Activated CD4-positive, alpha-beta T cell treated with anti-CD3 and anti-CD28 coated beads, Interleukin-2, amount 10 ng/mL, durations not matched to agents 7 days and 5 days (primary cell): Measurements from ENCODE around the gene DGKI. TPM values are rescaled to one million over a fixed set of nuclear protein-coding genes. Genes with fewer than 3 reads are reported as not detected.

Experiments
- CTCF ChIA-PET: fragments of 350-600 bp; sonication (Branson Sonifier 250); formaldehyde crosslinking; loops from one replicate; lab custom pipeline; 2021; ENCODE audit warnings: antibody characterized with exemption; lab: Charles Lee
- POLR2A ChIA-PET: fragments of 350-600 bp; sonication (Branson Sonifier 250); formaldehyde crosslinking; loops from one replicate; lab custom pipeline; 2021; ENCODE audit warnings: antibody characterized with exemption; lab: Charles Lee
- DNase-seq: peaks from one replicate; pipeline ENCODE4 v3.0.0-alpha.2; 2020
- H3K27ac Mint-ChIP-seq: one replicate; pipeline ENCODE4 v1.8.0; 2021; ENCODE audit warnings: mild to moderate bottlenecking, moderate library complexity, mixed read lengths
- H3K27me3 Mint-ChIP-seq: one replicate; pipeline ENCODE4 v1.8.0; 2021; ENCODE audit warnings: mixed read lengths
- H3K36me3 Mint-ChIP-seq: one replicate; pipeline ENCODE4 v1.8.0; 2021; ENCODE audit warnings: low read depth, mixed read lengths
- H3K4me1 Mint-ChIP-seq: one replicate; pipeline ENCODE4 v1.8.0; 2021; ENCODE audit warnings: mixed read lengths
- H3K4me3 Mint-ChIP-seq: one replicate; pipeline ENCODE4 v1.8.0; 2021; ENCODE audit warnings: mild to moderate bottlenecking, moderate library complexity, mixed read lengths
- H3K9me3 Mint-ChIP-seq: one replicate; pipeline ENCODE4 v1.8.0; 2021; ENCODE audit warnings: mixed read lengths
- total RNA-seq, 2 experiments: library from RNA; stranded (reverse); gene quantifications; one replicate each; pipeline ENCODE4 v1.2.3, GENCODE V29; 2021

The DGKI gene
- total RNA-seq, 2 experiments from 2014 or later = 0.06 to 0.25 TPM

- H3K4me3 Mint-ChIP-seq = no peak overlapping the region
- no peaks in the 10 kb centered on the region for H3K4me1 Mint-ChIP-seq
- no peak overlapping the region for H3K27ac Mint-ChIP-seq
- H3K36me3 Mint-ChIP-seq = no peaks in the 10 kb centered on the region
- CTCF ChIA-PET = no interaction called here
- no peak for DNase-seq
- POLR2A ChIA-PET = no interaction called here
- no peaks in the 10 kb centered on the region for H3K27me3 Mint-ChIP-seq
- H3K9me3 Mint-ChIP-seq = no peaks in the 10 kb centered on the region
These were observed 456.7 kb downstream of the DGKI start for GRCh38 chr7:137390076-137390475.

- no peaks in the 10 kb centered on the region for H3K27me3 Mint-ChIP-seq
- ChIA-PET POLR2A (no interaction called here), CTCF (no interaction called here)
- no peaks in the 10 kb centered on the region for H3K36me3 Mint-ChIP-seq
- H3K4me3 Mint-ChIP-seq = no peak overlapping the region
- H3K9me3 Mint-ChIP-seq = no peaks in the 10 kb centered on the region
- H3K27ac Mint-ChIP-seq = no peak overlapping the region
- H3K4me1 Mint-ChIP-seq = no peaks in the 10 kb centered on the region
- no peak for DNase-seq
These were observed 457.9 kb downstream of the DGKI start for GRCh38 chr7:137388916-137389315.

GRCh38 chr7:137386966-137387365, 459.8 kb downstream of the DGKI start:
- no peak overlapping the region for H3K4me3 Mint-ChIP-seq
- ChIA-PET POLR2A (no interaction called here), CTCF (no interaction called here)
- H3K36me3 Mint-ChIP-seq = no peaks in the 10 kb centered on the region
- no peak overlapping the region for H3K27ac Mint-ChIP-seq
- no peak for DNase-seq
- no peaks in the 10 kb centered on the region for H3K4me1 Mint-ChIP-seq
- H3K27me3 Mint-ChIP-seq = no peaks in the 10 kb centered on the region
- no peaks in the 10 kb centered on the region for H3K9me3 Mint-ChIP-seq

GRCh38 chr7:137381045-137381444, 465.7 kb downstream of the DGKI start:
- no peaks in the 10 kb centered on the region for H3K9me3 Mint-ChIP-seq

GRCh38 chr7:137373507-137373906, 473.3 kb downstream of the DGKI start:
- no peaks in the 10 kb centered on the region for H3K4me1 Mint-ChIP-seq
- H3K36me3 Mint-ChIP-seq = no peaks in the 10 kb centered on the region
- H3K27me3 Mint-ChIP-seq = no peaks in the 10 kb centered on the region
- CTCF ChIA-PET = no interaction called here
- POLR2A ChIA-PET = no interaction called here
- H3K27ac Mint-ChIP-seq = no peak overlapping the region
- no peaks in the 10 kb centered on the region for H3K9me3 Mint-ChIP-seq
- no peak overlapping the region for H3K4me3 Mint-ChIP-seq
- no peak for DNase-seq

More at GRCh38 chr7:137381045-137381444, 465.7 kb downstream of the DGKI start:
- Mint-ChIP-seq H3K4me3 (no peak overlapping the region), H3K36me3 (no peaks in the 10 kb centered on the region), H3K4me1 (no peaks in the 10 kb centered on the region), H3K27ac (no peak overlapping the region), H3K27me3 (no peaks in the 10 kb centered on the region)
- POLR2A ChIA-PET = no interaction called here
- CTCF ChIA-PET = no interaction called here
- no peak for DNase-seq

GRCh38 chr7:137371616-137372015, 475.2 kb downstream of the DGKI start:
- Mint-ChIP-seq H3K4me3 (no peak overlapping the region), H3K9me3 (no peaks in the 10 kb centered on the region), H3K36me3 (no peaks in the 10 kb centered on the region), H3K4me1 (no peaks in the 10 kb centered on the region), H3K27ac (no peak overlapping the region), H3K27me3 (no peaks in the 10 kb centered on the region)
- ChIA-PET CTCF (no interaction called here), POLR2A (no interaction called here)
- DNase-seq = no peak

GRCh38 chr7:137366995-137367394, 479.8 kb downstream of the DGKI start:
- Mint-ChIP-seq H3K4me1 (no peaks in the 10 kb centered on the region), H3K27me3 (no peaks in the 10 kb centered on the region), H3K9me3 (peaks cover 14% of the 10 kb centered on the region), H3K4me3 (no peak overlapping the region), H3K27ac (no peak overlapping the region), H3K36me3 (no peaks in the 10 kb centered on the region)
- CTCF ChIA-PET = no interaction called here
- no peak for DNase-seq
- POLR2A ChIA-PET = no interaction called here

- no peaks in the 10 kb centered on the region for H3K36me3 Mint-ChIP-seq
- H3K27me3 Mint-ChIP-seq = no peaks in the 10 kb centered on the region
- H3K4me3 Mint-ChIP-seq = no peak overlapping the region
- ChIA-PET POLR2A (no interaction called here), CTCF (no interaction called here)
- H3K4me1 Mint-ChIP-seq = no peaks in the 10 kb centered on the region
- no peak overlapping the region for H3K27ac Mint-ChIP-seq
- peaks cover 35% of the 10 kb centered on the region for H3K9me3 Mint-ChIP-seq
- DNase-seq = no peak
These were observed 483.1 kb downstream of the DGKI start for GRCh38 chr7:137363683-137364082.

GRCh38 chr7:137360087-137360679, 486.6 kb downstream of the DGKI start:
- no peaks in the 10 kb centered on the region for H3K36me3 Mint-ChIP-seq
- DNase-seq = no peak
- no peaks in the 10 kb centered on the region for H3K4me1 Mint-ChIP-seq
- no peak overlapping the region for H3K4me3 Mint-ChIP-seq
- ChIA-PET POLR2A (no interaction called here), CTCF (no interaction called here)
- H3K27me3 Mint-ChIP-seq = no peaks in the 10 kb centered on the region
- peaks cover 34% of the 10 kb centered on the region for H3K9me3 Mint-ChIP-seq
- no peak overlapping the region for H3K27ac Mint-ChIP-seq

- POLR2A ChIA-PET = no interaction called here
- no peak for DNase-seq
- no peaks in the 10 kb centered on the region for H3K4me1 Mint-ChIP-seq
These were observed 491.8 kb downstream of the DGKI start for GRCh38 chr7:137354961-137355360.

GRCh38 chr7:137354396-137354795, 492.4 kb downstream of the DGKI start:
- ChIA-PET CTCF (no interaction called here), POLR2A (no interaction called here)
- H3K36me3 Mint-ChIP-seq = no peaks in the 10 kb centered on the region
- H3K9me3 Mint-ChIP-seq = peaks cover 6% of the 10 kb centered on the region
- DNase-seq = no peak
- no peaks in the 10 kb centered on the region for H3K4me1 Mint-ChIP-seq
- H3K27me3 Mint-ChIP-seq = no peaks in the 10 kb centered on the region
- no peak overlapping the region for H3K4me3 Mint-ChIP-seq
- H3K27ac Mint-ChIP-seq = no peak overlapping the region

More at GRCh38 chr7:137354961-137355360, 491.8 kb downstream of the DGKI start:
- H3K4me3 Mint-ChIP-seq = no peak overlapping the region
- no peaks in the 10 kb centered on the region for H3K36me3 Mint-ChIP-seq
- H3K27ac Mint-ChIP-seq = no peak overlapping the region
- CTCF ChIA-PET = interaction anchor here (0.5 kb wide), 1 partner anchor 125 kb away, joined by 3 read pairs; no protein-coding TSS in a partner anchor
- H3K9me3 Mint-ChIP-seq = peaks cover 8% of the 10 kb centered on the region
- no peaks in the 10 kb centered on the region for H3K27me3 Mint-ChIP-seq

GRCh38 chr7:137351941-137352340, 494.8 kb downstream of the DGKI start:
- Mint-ChIP-seq H3K27me3 (no peaks in the 10 kb centered on the region), H3K4me3 (no peak overlapping the region), H3K4me1 (no peaks in the 10 kb centered on the region), H3K36me3 (no peaks in the 10 kb centered on the region), H3K27ac (no peak overlapping the region), H3K9me3 (no peaks in the 10 kb centered on the region)
- ChIA-PET CTCF (no interaction called here), POLR2A (no interaction called here)
- DNase-seq = no peak

GRCh38 chr7:137345799-137346449, 500.9 kb downstream of the DGKI start:
- ChIA-PET CTCF (interaction anchor here (0.7 kb wide), 1 partner anchor 188 kb away, joined by 3 read pairs; no protein-coding TSS in a partner anchor), POLR2A (no interaction called here)
- Mint-ChIP-seq H3K9me3 (no peaks in the 10 kb centered on the region), H3K27me3 (peaks cover 12% of the 10 kb centered on the region), H3K36me3 (no peaks in the 10 kb centered on the region), H3K4me3 (no peak overlapping the region), H3K27ac (no peak overlapping the region), H3K4me1 (no peaks in the 10 kb centered on the region)
- DNase-seq = no peak
